Measurements from ENCODE around the gene SPATA33.

DNA sequence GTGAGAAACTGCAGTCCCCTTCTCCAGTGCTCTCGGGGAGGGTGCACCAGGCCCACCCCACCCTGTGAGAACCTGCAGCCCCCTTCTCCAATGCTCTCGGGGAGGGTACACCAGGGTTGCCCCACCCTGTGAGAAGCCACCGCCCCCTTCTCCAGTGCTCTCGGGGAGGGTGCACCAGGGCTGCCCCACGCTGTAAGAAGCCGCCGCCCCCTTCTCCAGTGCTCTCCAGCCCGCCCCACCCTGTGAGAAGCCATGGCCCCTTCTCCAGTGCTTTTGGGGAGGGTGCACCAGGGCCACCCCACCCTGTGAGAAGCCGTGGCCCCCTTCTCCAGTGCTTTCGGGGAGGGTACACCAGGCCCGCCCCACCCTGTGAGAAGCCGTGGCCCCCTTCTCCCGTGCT lies 12.1 kb downstream of the SPATA33 start:
- TF ChIP-seq, protein P1, sequence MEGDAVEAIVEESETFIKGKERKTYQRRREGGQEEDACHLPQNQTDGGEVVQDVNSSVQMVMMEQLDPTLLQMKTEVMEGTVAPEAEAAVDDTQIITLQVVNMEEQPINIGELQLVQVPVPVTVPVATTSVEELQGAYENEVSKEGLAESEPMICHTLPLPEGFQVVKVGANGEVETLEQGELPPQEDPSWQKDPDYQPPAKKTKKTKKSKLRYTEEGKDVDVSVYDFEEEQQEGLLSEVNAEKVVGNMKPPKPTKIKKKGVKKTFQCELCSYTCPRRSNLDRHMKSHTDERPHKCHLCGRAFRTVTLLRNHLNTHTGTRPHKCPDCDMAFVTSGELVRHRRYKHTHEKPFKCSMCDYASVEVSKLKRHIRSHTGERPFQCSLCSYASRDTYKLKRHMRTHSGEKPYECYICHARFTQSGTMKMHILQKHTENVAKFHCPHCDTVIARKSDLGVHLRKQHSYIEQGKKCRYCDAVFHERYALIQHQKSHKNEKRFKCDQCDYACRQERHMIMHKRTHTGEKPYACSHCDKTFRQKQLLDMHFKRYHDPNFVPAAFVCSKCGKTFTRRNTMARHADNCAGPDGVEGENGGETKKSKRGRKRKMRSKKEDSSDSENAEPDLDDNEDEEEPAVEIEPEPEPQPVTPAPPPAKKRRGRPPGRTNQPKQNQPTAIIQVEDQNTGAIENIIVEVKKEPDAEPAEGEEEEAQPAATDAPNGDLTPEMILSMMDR (IDR thresholded peaks at IDR 0.05), result no peak
- TF ChIP-seq POLR2A (IDR thresholded peaks at IDR 0.05), result no peak

Data from right lobe of liver (tissue), 4 donors.